RWPE2 (cell line): ENCODE data around the gene ZNF597.

Experiments used
- ATAC-seq: fragments of 200-7000 bp; cut with Tn5 transposase; 3 replicates; pipeline ENCODE4 v1.9.1; 2021; ENCODE audit warnings: low read depth
- DNase-seq: peaks from one replicate; pipeline ENCODE4 v3.0.0-alpha.2; 2020; ENCODE audit warnings: low spot score
- H3K27ac ChIP-seq: fragments of 450-650 bp; 2 replicates; pipeline ENCODE4 v1.5.1; 2017; ENCODE audit warnings: mild to moderate bottlenecking; ENCODE audit not compliant: poor library complexity, severe bottlenecking
- H3K27me3 ChIP-seq: fragments of 250-450 bp; sonication (Bioruptor Pico); 2 replicates; pipeline ENCODE4 v1.5.1; 2021; ENCODE audit warnings: mild to moderate bottlenecking, moderate library complexity; ENCODE audit not compliant: insufficient read depth, poor library complexity, severe bottlenecking
- H3K36me3 ChIP-seq: fragments of 250-450 bp; sonication (Bioruptor Pico); 2 replicates; pipeline ENCODE4 v1.5.1; 2020; ENCODE audit warnings: low read depth, mild to moderate bottlenecking, moderate library complexity
- H3K4me1 ChIP-seq: fragments of 250-450 bp; sonication (Bioruptor Pico); 2 replicates; pipeline ENCODE4 v1.5.1; 2021; ENCODE audit warnings: mild to moderate bottlenecking, moderate library complexity; ENCODE audit not compliant: insufficient read depth, poor library complexity, severe bottlenecking
- H3K4me3 ChIP-seq: fragments of 250-450 bp; sonication (Bioruptor Pico); 2 replicates; pipeline ENCODE4 v1.5.1; 2021; ENCODE audit warnings: mild to moderate bottlenecking, moderate library complexity; ENCODE audit not compliant: severe bottlenecking
- H3K9me3 ChIP-seq: fragments of 250-450 bp; sonication (Bioruptor Pico); 2 replicates; pipeline ENCODE4 v1.5.1; 2021; ENCODE audit warnings: mild to moderate bottlenecking, moderate library complexity; ENCODE audit not compliant: severe bottlenecking
- CTCF ChIP-seq: fragments of 450-650 bp; IDR thresholded peaks from one replicate; pipeline ENCODE4 v1.5.1; 2017; ENCODE audit warnings: mild to moderate bottlenecking, moderate library complexity; ENCODE audit not compliant: poor library complexity, severe bottlenecking

Gene ZNF597

GRCh38 chr16:3454093-3454492, 10.8 kb upstream of the ZNF597 start:
- Histone ChIP-seq H3K27me3 (no peaks in the 10 kb centered on the region), H3K27ac (no peak overlapping the region), H3K4me3 (no peak overlapping the region), H3K9me3 (no peaks in the 10 kb centered on the region), H3K36me3 (peaks cover 18% of the 10 kb centered on the region), H3K4me1 (no peaks in the 10 kb centered on the region)
- no peak for TF ChIP-seq CTCF
- ATAC-seq: no peak
- no peak for DNase-seq

- Histone ChIP-seq H3K27ac (peak overlapping the region; percentile 67), H3K9me3 (no peaks in the 10 kb centered on the region), H3K36me3 (peaks cover 27% of the 10 kb centered on the region), H3K4me1 (no peaks in the 10 kb centered on the region), H3K4me3 (peak overlapping the region; percentile 50), H3K27me3 (no peaks in the 10 kb centered on the region)
- no peak for DNase-seq
- ATAC-seq: peak; percentile 77
- no peak for TF ChIP-seq CTCF
Measured at GRCh38 chr16:3444032-3444388, 706 bp upstream of the ZNF597 start.

GRCh38 chr16:3439637-3440036, 3.7 kb downstream of the ZNF597 start:
- no peak for TF ChIP-seq CTCF
- no peak overlapping the region for H3K27ac ChIP-seq
- ATAC-seq: no peak
- no peak overlapping the region for H3K4me3 ChIP-seq
- DNase-seq: no peak
- peaks cover 9% of the 10 kb centered on the region for H3K27me3 ChIP-seq
- H3K4me1 ChIP-seq: no peaks in the 10 kb centered on the region
- peaks cover 28% of the 10 kb centered on the region for H3K36me3 ChIP-seq
- no peaks in the 10 kb centered on the region for H3K9me3 ChIP-seq

- TF ChIP-seq CTCF: no peak
- Histone ChIP-seq H3K9me3 (no peaks in the 10 kb centered on the region), H3K36me3 (peaks cover 16% of the 10 kb centered on the region), H3K4me1 (no peaks in the 10 kb centered on the region), H3K4me3 (no peak overlapping the region), H3K27ac (no peak overlapping the region), H3K27me3 (peaks cover 9% of the 10 kb centered on the region)
- ATAC-seq: no peak
- no peak for DNase-seq
Measured at GRCh38 chr16:3434373-3434772, 8.9 kb downstream of the ZNF597 start.

GRCh38 chr16:3431779-3432219, 11.5 kb downstream of the ZNF597 start:
- peaks cover 9% of the 10 kb centered on the region for H3K27me3 ChIP-seq
- peaks cover 13% of the 10 kb centered on the region for H3K36me3 ChIP-seq
- H3K4me1 ChIP-seq: no peaks in the 10 kb centered on the region
- ATAC-seq (no peak), DNase-seq (no peak)
- no peak overlapping the region for H3K4me3 ChIP-seq
- no peak overlapping the region for H3K27ac ChIP-seq
- TF ChIP-seq CTCF: no peak
- no peaks in the 10 kb centered on the region for H3K9me3 ChIP-seq
